IMR-90 (cell line): ENCODE measurements around the gene CYP3A4. TPM values are rescaled to one million over a fixed set of nuclear protein-coding genes. Genes with fewer than 3 reads are reported as not detected.

Source experiments
- ATAC-seq: fragments of 200-7000 bp; cut with Tn5 transposase; 2 replicates; pipeline ENCODE4 v1.9.1; 2020; ENCODE audit warnings: low read depth, mild to moderate bottlenecking, moderate library complexity
- BruUV-seq: library from RNA; stranded (reverse); fragments of 400-500 nt; replicated peaks from 2 replicates; lab custom pipeline; 2021; lab: Mats Ljungman, UMichigan
- CTCF ChIA-PET: fragments of 300-600 bp; formaldehyde crosslinking; extraction: SDS; loops from one replicate; lab custom pipeline; 2021; ENCODE audit warnings: antibody characterized with exemption; lab: Yijun Ruan, JAX
- POLR2A ChIA-PET: fragments of 300-600 bp; sonication (Branson Sonifier 250); formaldehyde crosslinking; loops from one replicate; lab custom pipeline; 2022; ENCODE audit warnings: antibody characterized with exemption; ENCODE audit not compliant: unreplicated experiment; lab: Charles Lee
- DNase-seq: peaks from one replicate; pipeline ENCODE4 v3.0.0; 2013
- H2AFZ ChIP-seq: replicated peaks from 2 replicates; pipeline ENCODE3; 2013; ENCODE audit warnings: low read length, mild to moderate bottlenecking; ENCODE audit not compliant: poor library complexity
- H2AK5ac ChIP-seq: 2 replicates; pipeline ENCODE4 v1.6.1; 2013; ENCODE audit warnings: low read depth, low read length, inconsistent platforms
- H2AK9ac ChIP-seq: replicated peaks from 2 replicates; pipeline ENCODE3; 2013; ENCODE audit warnings: mild to moderate bottlenecking, low read depth, low read length, moderate library complexity; ENCODE audit not compliant: poor library complexity
- H2BK120ac ChIP-seq: 2 replicates; pipeline ENCODE4 v1.6.1; 2013; ENCODE audit warnings: low read depth, low read length, inconsistent platforms
- H2BK15ac ChIP-seq: 3 replicates; pipeline ENCODE4 v1.6.1; 2013; ENCODE audit warnings: low read depth, low read length, inconsistent platforms
- H2BK20ac ChIP-seq: 2 replicates; pipeline ENCODE4 v1.6.1; 2013; ENCODE audit warnings: low read depth, mild to moderate bottlenecking, inconsistent platforms, low read length, moderate library complexity
- H2BK5ac ChIP-seq: 2 replicates; pipeline ENCODE4 v1.6.1; 2013; ENCODE audit warnings: mild to moderate bottlenecking, low read depth, low read length, inconsistent platforms; ENCODE audit not compliant: poor library complexity, severe bottlenecking
- H3K14ac ChIP-seq: replicated peaks from 2 replicates; pipeline ENCODE4 v1.6.1; 2013; ENCODE audit warnings: low read depth, low read length, inconsistent platforms
- H3K18ac ChIP-seq: 2 replicates; pipeline ENCODE4 v1.6.1; 2013; ENCODE audit warnings: low read depth, low read length, control low read depth
- H3K23ac ChIP-seq: 2 replicates; pipeline ENCODE4 v1.6.1; 2013; ENCODE audit warnings: low read depth, low read length, inconsistent platforms
- H3K27ac ChIP-seq: 2 replicates; pipeline ENCODE4 v1.5.1; 2013; ENCODE audit warnings: mild to moderate bottlenecking, control low read depth, low read length; ENCODE audit not compliant: insufficient read depth
- H3K27me3 ChIP-seq: 2 replicates; pipeline ENCODE4 v1.6.1; 2013; ENCODE audit warnings: low read length; ENCODE audit not compliant: control insufficient read depth, insufficient read depth
- H3K36me3 ChIP-seq: 2 replicates; pipeline ENCODE4 v1.6.1; 2013; ENCODE audit warnings: low read length, mixed read lengths; ENCODE audit not compliant: control insufficient read depth, insufficient read depth
- H3K4ac ChIP-seq: 2 replicates; pipeline ENCODE4 v1.6.1; 2013; ENCODE audit warnings: low read depth, low read length, inconsistent platforms
- H3K4me1 ChIP-seq: 2 replicates; pipeline ENCODE4 v1.6.1; 2013; ENCODE audit warnings: low read length, mixed read lengths; ENCODE audit not compliant: control insufficient read depth, insufficient read depth
- H3K4me2 ChIP-seq: 2 replicates; pipeline ENCODE4 v1.6.1; 2013; ENCODE audit warnings: low read depth, mild to moderate bottlenecking, control low read depth, low read length, moderate library complexity
- H3K4me3 ChIP-seq: 2 replicates; pipeline ENCODE4 v1.5.1; 2013; ENCODE audit warnings: low read depth, mild to moderate bottlenecking, control low read depth, low read length, moderate library complexity; ENCODE audit not compliant: insufficient read depth
- H3K56ac ChIP-seq: 2 replicates; pipeline ENCODE4 v1.6.1; 2013; ENCODE audit warnings: low read length, inconsistent platforms; ENCODE audit not compliant: insufficient read depth; ENCODE audit errors: extremely low read depth
- H3K79me1 ChIP-seq, 2 experiments: 2 replicates each; pipeline ENCODE4 v1.6.1; 2013; ENCODE audit warnings: low read length in 2 of 2, inconsistent platforms in 1 of 2, low read depth in 1 of 2
- H3K9ac ChIP-seq: 2 replicates; pipeline ENCODE4 v1.6.1; 2013; ENCODE audit warnings: low read depth, low read length, control low read depth
- H3K9me1 ChIP-seq: 2 replicates; pipeline ENCODE4 v1.6.1; 2013; ENCODE audit warnings: low read length, inconsistent platforms; ENCODE audit not compliant: insufficient read depth
- H3K9me3 ChIP-seq: 2 replicates; pipeline ENCODE4 v1.6.1; 2013; ENCODE audit warnings: low read length; ENCODE audit not compliant: control insufficient read depth, insufficient read depth
- H4K20me1 ChIP-seq: 2 replicates; pipeline ENCODE4 v1.6.1; 2013; ENCODE audit warnings: low read length, inconsistent platforms; ENCODE audit not compliant: insufficient read depth
- H4K5ac ChIP-seq: 2 replicates; pipeline ENCODE4 v1.6.1; 2013; ENCODE audit warnings: mild to moderate bottlenecking, low read depth, low read length, control low read depth
- H4K8ac ChIP-seq, 2 experiments: 2 replicates each; pipeline ENCODE4 v1.6.1; 2013; ENCODE audit warnings: low read depth in 2 of 2, low read length in 2 of 2, control low read depth in 1 of 2, inconsistent platforms in 1 of 2
- H4K91ac ChIP-seq: 2 replicates; pipeline ENCODE4 v1.6.1; 2013; ENCODE audit warnings: low read depth, low read length, inconsistent platforms; ENCODE audit not compliant: insufficient read depth
- CHD1 ChIP-seq: IDR thresholded peaks from 2 replicates; pipeline ENCODE4 v1.6.1; 2012; ENCODE audit warnings: low read depth, low read length, improper control_type of control experiment
- FOS ChIP-seq: fragments of 150-350 bp; IDR thresholded peaks from 2 replicates; pipeline ENCODE4 v1.6.1; 2016; ENCODE audit warnings: low read depth, low read length
- MAZ ChIP-seq: IDR thresholded peaks from 2 replicates; pipeline ENCODE4 v1.6.1; 2012; ENCODE audit warnings: low read depth, mild to moderate bottlenecking, low read length, improper control_type of control experiment, moderate library complexity, borderline replicate concordance
- POLR2A ChIP-seq: IDR thresholded peaks from 2 replicates; pipeline ENCODE4 v1.6.1; 2012; ENCODE audit warnings: mild to moderate bottlenecking, low read depth, low read length
- RCOR1 ChIP-seq: IDR thresholded peaks from 2 replicates; pipeline ENCODE4 v1.6.1; 2012; ENCODE audit warnings: mild to moderate bottlenecking, low read length, improper control_type of control experiment; ENCODE audit not compliant: insufficient replicate concordance
- SMC3 ChIP-seq: fragments of 150-350 bp; IDR thresholded peaks from 2 replicates; pipeline ENCODE4 v1.6.1; 2016; ENCODE audit warnings: low read depth, mild to moderate bottlenecking, antibody characterized with exemption, low read length, moderate library complexity
- WGBS, 2 experiments: methylation state at CpG; one replicate each; pipeline versions ENCODE4 v1.1.5 to v1.1.7; 2013; ENCODE audit warnings: missing lambda C conversion rate in 2 of 2; ENCODE audit not compliant: insufficient read length in 1 of 2; ENCODE audit errors: extremely low coverage in 2 of 2; 5-methylcytosine and 5-hydroxymethylcytosine counted together
- dilution Hi-C: fragments of 300-500 bp; cut with HindIII; formaldehyde crosslinking; loops from one replicate; pipeline ENCODE4 v1.14.3; 2018; ENCODE audit warnings: low sequenced_read_pairs; ENCODE audit not compliant: unreplicated experiment
- in situ Hi-C: fragments of 300-500 bp; cut with MboI; formaldehyde crosslinking; loops from 3 replicates; pipeline ENCODE4 v1.14.3; 2019; ENCODE audit warnings: low sequenced_read_pairs, inconsistent platforms, mixed read lengths
- intact Hi-C: fragments of 100-400 bp; cut with micrococcal nuclease; formaldehyde crosslinking; loops from 2 replicates; pipeline ENCODE4 v1.10.0; 2022
- polyA plus RNA-seq, 3 experiments: library from polyadenylated mRNA; depleted of rRNA; stranded (reverse); fragments of >200 nt; gene quantifications; 2 replicates each; pipeline ENCODE4 v1.2.3, GENCODE V29; 2012; ENCODE audit warnings: low replicate concordance in 1 of 3
- total RNA-seq: library from RNA; depleted of rRNA; stranded (reverse); fragments of >200 nt; gene quantifications from 2 replicates; pipeline ENCODE4 v1.2.3, GENCODE V29; 2012

The CYP3A4 gene
- total and polyA plus RNA-seq, 2 of the 4 experiments (the other 2 are of a cell fraction): not detected

DNA sequence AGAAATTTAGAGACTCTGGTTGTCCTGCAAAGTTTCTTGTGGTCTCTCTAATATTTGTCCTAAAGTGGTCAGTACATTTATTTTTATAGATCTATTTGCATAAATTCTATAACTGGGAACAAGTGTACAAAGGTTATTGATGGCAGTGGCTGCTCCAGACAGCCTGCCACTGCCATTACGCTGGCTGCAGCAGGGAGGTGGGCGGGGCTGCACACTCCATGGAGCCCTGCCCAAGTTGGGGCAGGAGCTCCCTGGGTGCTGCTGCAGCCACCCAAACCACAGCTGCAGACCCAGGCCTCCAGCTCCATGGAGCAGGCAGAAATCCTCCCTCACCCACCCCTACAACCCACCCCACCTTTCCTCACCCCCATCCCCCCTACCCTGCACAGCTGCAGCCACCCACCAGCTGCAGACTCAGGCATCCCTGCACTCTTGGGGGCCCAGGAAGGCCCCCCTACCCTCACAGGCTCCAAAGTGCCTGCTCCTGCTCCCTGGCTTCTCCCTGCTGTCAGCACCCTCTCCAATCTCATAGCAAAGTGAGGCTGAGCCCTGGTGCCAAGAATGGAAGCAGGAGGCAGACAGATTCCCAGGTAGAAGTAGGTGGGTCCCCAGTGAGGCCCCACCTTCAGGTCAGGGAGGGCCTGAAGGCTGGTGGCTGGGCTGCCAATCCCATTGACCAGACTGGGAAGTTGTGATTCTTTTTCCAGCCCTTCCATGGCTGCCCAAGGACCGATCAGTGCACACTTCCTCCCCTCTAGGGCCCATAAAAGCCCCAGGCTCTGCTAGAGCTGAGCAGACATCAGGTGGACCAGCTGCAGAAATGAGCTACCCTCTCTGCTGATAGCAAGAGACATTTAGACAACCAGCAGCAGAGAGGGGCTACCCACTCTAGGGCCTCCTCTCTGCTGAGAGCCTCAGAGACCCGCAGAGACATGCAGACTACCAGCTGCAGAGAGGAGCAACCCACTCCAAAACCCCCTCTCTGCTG lies 39.0 kb upstream of the CYP3A4 start (continued):
- TF ChIP-seq CHD1 (no peak), FOS (no peak)

DNA sequence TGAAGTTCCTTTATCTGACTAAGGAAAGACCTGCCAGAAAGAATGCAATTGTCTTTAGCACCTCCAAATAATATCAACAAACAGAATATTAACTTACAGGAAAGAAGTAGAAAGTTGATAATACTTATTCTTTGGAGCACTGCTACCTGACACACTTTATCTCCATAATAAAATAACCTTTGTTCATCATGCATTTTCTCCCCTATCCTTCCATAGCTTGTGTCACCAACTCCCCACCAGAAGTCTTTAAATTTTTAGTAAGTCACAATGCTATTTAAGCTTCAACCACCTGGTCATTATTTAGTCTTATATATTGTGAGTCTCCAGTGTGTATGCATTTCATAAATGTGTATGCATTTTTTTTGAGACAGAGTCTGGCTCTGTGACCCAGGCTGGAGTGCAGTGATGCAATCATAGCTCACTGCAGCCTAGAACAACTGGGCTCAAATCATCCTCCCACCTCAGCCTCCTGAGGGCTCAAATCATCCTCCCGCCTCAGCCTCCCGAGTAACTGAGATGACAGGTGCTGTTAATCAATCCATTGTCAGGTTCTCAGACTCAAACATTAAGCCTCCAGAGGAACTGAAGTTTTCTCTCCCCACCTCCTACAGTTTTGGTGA lies 36.5 kb upstream of the CYP3A4 start:
- Histone ChIP-seq H2BK120ac (no peak overlapping the region), H3K36me3 (no peaks in the 10 kb centered on the region), H3K4ac (no peak overlapping the region), H3K4me2 (no peak overlapping the region), H2AK5ac (no peak overlapping the region), H3K4me1 (no peaks in the 10 kb centered on the region), H3K27me3 (peaks cover 3% of the 10 kb centered on the region), H2BK20ac (no peak overlapping the region), H3K56ac (no peak overlapping the region), H3K4me3 (no peak overlapping the region), H3K9me1 (no peaks in the 10 kb centered on the region), H2AFZ (no peak overlapping the region), H3K18ac (no peak overlapping the region), H2AK9ac (no peak overlapping the region), H4K20me1 (no peaks in the 10 kb centered on the region), H3K14ac (no peak overlapping the region), H4K5ac (no peak overlapping the region), H3K9ac (no peak overlapping the region), H2BK15ac (no peak overlapping the region), H3K79me1 (no peaks in the 10 kb centered on the region), H4K8ac (no peak overlapping the region), H3K27ac (no peak overlapping the region), H4K91ac (no peak overlapping the region), H2BK5ac (no peak overlapping the region), H3K23ac (no peak overlapping the region), H3K9me3 (no peaks in the 10 kb centered on the region)
- dilution Hi-C loops (no loop called here), in situ Hi-C loops (no loop called here), intact Hi-C loops (no loop called here)
- BruUV-seq: no TSS peak
- DNase-seq: no peak
- TF ChIP-seq SMC3 (no peak), MAZ (no peak), RCOR1 (no peak), POLR2A (no peak)
- no CpG with 5 or more reads among the region's 2 CpGs for WGBS, 2 experiments
- ChIA-PET POLR2A (no interaction called here), CTCF (no interaction called here)
- no peak for ATAC-seq
